K562 (cell line): ENCODE results near the gene HDAC5. TPM values are rescaled to one million over a fixed set of nuclear protein-coding genes. Genes with fewer than 3 reads are reported as not detected.
A peak's percentile ranks its signal among the peaks of the same experiment; 100 is the strongest.

ENCODE experiments used
- ATAC-seq: fragments of 200-7000 bp; cut with Tn5 transposase; 3 replicates; pipeline ENCODE4 v1.9.1; 2020; ENCODE audit warnings: moderate library complexity
- BruUV-seq: library from RNA; stranded (reverse); fragments of 400-500 nt; replicated peaks from 2 replicates; lab custom pipeline; 2021; lab: Mats Ljungman, UMichigan
- CTCF ChIA-PET: fragments of 300-600 bp; formaldehyde crosslinking; extraction: SDS; loops from one replicate; lab custom pipeline; 2021; ENCODE audit warnings: low intra/inter-chr PET ratio; lab: Yijun Ruan, JAX
- POLR2A ChIA-PET: fragments of 300-600, 350-650 bp; sonication (Branson Sonifier 250); formaldehyde crosslinking; extraction: SDS; loops from one replicate; lab custom pipeline; 2021; ENCODE audit warnings: antibody characterized with exemption, inconsistent platforms; lab: Yijun Ruan, JAX
- DNase-seq, 4 experiments: peaks; one replicate each; pipeline versions ENCODE4 v3.0.0 to v3.0.0-alpha.2; 2011 to 2018; ENCODE audit warnings: low spot score in 3 of 4, mixed read lengths in 3 of 4; ENCODE audit errors: extremely low read depth in 1 of 4
- FAIRE-seq: peaks from 2 replicates; lab custom pipeline; 2011; peaks lifted over from hg19 to GRCh38; lab: Jason Lieb, UNC
- H2AFZ ChIP-seq: 2 replicates; pipeline ENCODE4 v1.6.0; 2011; ENCODE audit warnings: low read depth, low read length, control low read depth, inconsistent platforms
- H3K27ac ChIP-seq: fragments of 200-600 bp; 3 replicates; pipeline ENCODE4 v1.8.0; 2011; ENCODE audit warnings: low read depth, mild to moderate bottlenecking, control low read depth, inconsistent platforms, low read length, moderate library complexity, mixed read lengths; ENCODE audit errors: extremely low read depth
- H3K27me3 ChIP-seq, 2 experiments: fragments of 300-600 bp in 1 of 2; 2 replicates in 1 of 2; 3 replicates in 1 of 2; pipeline versions ENCODE4 v1.6.0 to v1.8.0; 2011; ENCODE audit warnings: inconsistent platforms in 2 of 2, low read length in 2 of 2, mild to moderate bottlenecking in 1 of 2, mixed read lengths in 1 of 2, moderate library complexity in 1 of 2; ENCODE audit not compliant: control insufficient read depth in 2 of 2, insufficient read depth in 2 of 2
- H3K36me3 ChIP-seq: fragments of 300-600 bp; 3 replicates; pipeline ENCODE4 v1.8.0; 2011; ENCODE audit warnings: mild to moderate bottlenecking, low read length, inconsistent platforms; ENCODE audit not compliant: control insufficient read depth, insufficient read depth
- H3K4me1 ChIP-seq, 2 experiments: fragments of 200-600 bp in 1 of 2; replicated peaks in 1 of 2; 2 replicates in 1 of 2; 3 replicates in 1 of 2; pipeline versions ENCODE4 v1.5.1 to v1.8.0; 2011; ENCODE audit warnings: inconsistent platforms in 2 of 2, low read length in 2 of 2, mild to moderate bottlenecking in 1 of 2, mixed read lengths in 1 of 2, moderate library complexity in 1 of 2; ENCODE audit not compliant: control insufficient read depth in 2 of 2, insufficient read depth in 2 of 2
- H3K4me2 ChIP-seq: 2 replicates; pipeline ENCODE4 v1.6.1; 2011; ENCODE audit warnings: low read length, control low read depth, inconsistent platforms, mixed read lengths; ENCODE audit not compliant: insufficient read depth
- H3K4me3 ChIP-seq: fragments of 200-600 bp; sonication (generic), shearing (Covaris generic); 2 replicates; pipeline ENCODE4 v1.5.1; 2016; ENCODE audit warnings: control low read depth, inconsistent platforms
- H3K79me2 ChIP-seq: fragments of 200-600 bp; 3 replicates; pipeline ENCODE4 v1.8.0; 2011; ENCODE audit warnings: low read length, inconsistent platforms; ENCODE audit not compliant: control insufficient read depth, insufficient read depth
- H3K9ac ChIP-seq, 2 experiments: 2 replicates each; pipeline versions ENCODE4 v1.6.0 to v1.6.1; 2011; ENCODE audit warnings: low read depth in 2 of 2, low read length in 2 of 2, control low read depth in 1 of 2, inconsistent platforms in 1 of 2, mild to moderate bottlenecking in 1 of 2, mixed read lengths in 1 of 2; ENCODE audit not compliant: insufficient read depth in 1 of 2
- H3K9me1 ChIP-seq: one replicate; pipeline ENCODE4 v1.6.0; 2011; ENCODE audit warnings: inconsistent platforms, mild to moderate bottlenecking, low read length, moderate library complexity; ENCODE audit not compliant: control insufficient read depth, insufficient read depth
- H3K9me3 ChIP-seq: replicated peaks from 2 replicates; pipeline ENCODE4 v1.5.1; 2011; ENCODE audit warnings: low read depth, low read length, inconsistent platforms; ENCODE audit not compliant: control insufficient read depth, insufficient read depth
- H4K20me1 ChIP-seq: replicated peaks from 2 replicates; pipeline ENCODE4 v1.6.1; 2011; ENCODE audit warnings: low read length, inconsistent platforms, mixed read lengths; ENCODE audit not compliant: control insufficient read depth, insufficient read depth
- ARID3A ChIP-seq: IDR thresholded peaks from 2 replicates; pipeline ENCODE4 v1.6.1; 2012; ENCODE audit warnings: low read depth, low read length, improper control_type of control experiment, borderline replicate concordance
- ZNF316 ChIP-seq: fragments of 450-650 bp; IDR thresholded peaks from 2 replicates; pipeline ENCODE4 v1.6.1; 2016
- WGBS: fragments of 100-300 bp; shearing (Covaris generic); methylation state at CpG from one replicate; pipeline ENCODE4 v1.1.6; 2016; ENCODE audit warnings: low coverage, mixed read lengths; ENCODE audit not compliant: insufficient coverage; ENCODE audit errors: missing lambda C conversion rate; 5-methylcytosine and 5-hydroxymethylcytosine counted together
- in situ Hi-C: fragments of 300-500 bp; cut with MboI; formaldehyde crosslinking; loops from 4 replicates; pipeline ENCODE4 v1.15.0; 2018; ENCODE audit warnings: inconsistent platforms, mixed read lengths
- intact Hi-C: fragments of 100-400 bp; cut with micrococcal nuclease; formaldehyde crosslinking; loops from 2 replicates; pipeline ENCODE4 v1.14.2; 2022
- polyA plus RNA-seq, 8 experiments: library from polyadenylated mRNA; depleted of rRNA in 4 of 8; stranded (reverse) in 5 of 8; unstranded in 3 of 8; fragments of >200 nt; fragmentation: Nextera tagmentation in 2 of 8; fragmentation: Illumina TruSeq in 1 of 8; extraction: Ambion mirVana in 2 of 8; extraction: Trizol in 1 of 8; gene quantifications; 2 replicates each; pipeline versions ENCODE4 v1.2.1 to v1.2.3, GENCODE V29; 2011 to 2014; ENCODE audit warnings: inconsistent platforms in 1 of 8, missing spikeins in 1 of 8
- total RNA-seq, 7 experiments: library from RNA; depleted of rRNA in 6 of 7; stranded (reverse); fragments of >200 nt in 6 of 7; fragmentation: Illumina TruSeq in 2 of 7; extraction: Trizol in 2 of 7; gene quantifications; 2 replicates each; pipeline versions ENCODE4 v1.2.1 to v1.2.3, GENCODE V29; 2011 to 2021; ENCODE audit warnings: low replicate concordance in 1 of 7

The HDAC5 gene
- total and polyA plus RNA-seq, 9 of the 15 experiments (the other 6 are each of a cell fraction or from before 2014, with no cell fraction given), result 0.45 to 26.2 (median 16.4) TPM

- DNase-seq, result no peak
- peaks cover 20% of the 10 kb centered on the region; the same call in 2 of the 3 replicates for H3K36me3 ChIP-seq
- H4K20me1 ChIP-seq, result no peaks in the 10 kb centered on the region
- H3K27me3 ChIP-seq, result no peaks in the 10 kb centered on the region
- no peak overlapping the region for H3K4me2 ChIP-seq
- intact Hi-C loops (loop anchor here (10.0 kb wide), 1 partner anchor 150 kb away; the partner anchor contains the start of gene TMEM101), in situ Hi-C loops (no loop called here)
- H3K27ac ChIP-seq, result no peak overlapping the region
- no peak overlapping the region for H3K9ac ChIP-seq
- no peak overlapping the region for H3K4me3 ChIP-seq
- H3K9me3 ChIP-seq, result no peaks in the 10 kb centered on the region
- 70% methylated on average over 1 of the region's 1 CpG for WGBS
- TSS peak; percentile 43 for BruUV-seq
- CTCF ChIA-PET, result no interaction called here
- peaks cover 18 to 24% of the 10 kb centered on the region in 2 experiments; a peak in 4 of 5 replicates for H3K4me1 ChIP-seq
- H3K9me1 ChIP-seq, result no peaks in the 10 kb centered on the region
- TF ChIP-seq ARID3A (no peak), ZNF316 (peak; percentile 75)
- TF ChIP-seq, all 486 proteins: peak for 1
- Histone ChIP-seq H3K79me2 (no peaks in the 10 kb centered on the region), H2AFZ (no peak overlapping the region)
- FAIRE-seq, result no peak
- POLR2A ChIA-PET, result interaction anchor here (1.0 kb wide), 1 partner anchor 13 kb away, joined by 3 read pairs; no protein-coding TSS in a partner anchor
- no peak for ATAC-seq
These were observed 41.0 kb upstream of the HDAC5 start for GRCh38 chr17:44164476-44164875.
